Endothelial cell of umbilical vein (primary cell): Measurements from ENCODE around the gene WDR72. TPM values are rescaled to one million over a fixed set of nuclear protein-coding genes. Genes with fewer than 3 reads are reported as not detected.

ENCODE experiments used
- BruUV-seq: library from RNA; stranded (reverse); fragments of 400-500 nt; replicated peaks from 2 replicates; lab custom pipeline; 2021; lab: Mats Ljungman, UMichigan
- CTCF ChIA-PET: fragments of 300-600, 350-600 bp; sonication (Branson Sonifier 250); formaldehyde crosslinking; loops from one replicate; lab custom pipeline; 2021; ENCODE audit warnings: antibody characterized with exemption, inconsistent platforms; lab: Charles Lee
- POLR2A ChIA-PET: fragments of 300-600, 350-600 bp; sonication (Branson Sonifier 250); formaldehyde crosslinking; loops from one replicate; lab custom pipeline; 2021; ENCODE audit warnings: antibody characterized with exemption, inconsistent platforms; lab: Charles Lee
- DNase-seq: peaks from one replicate; pipeline ENCODE4 v3.0.0-alpha.2; 2011; ENCODE audit warnings: low read depth, low spot score
- FAIRE-seq: peaks from 2 replicates; lab custom pipeline; 2011; peaks lifted over from hg19 to GRCh38; lab: Jason Lieb, UNC
- H2AFZ ChIP-seq: 2 replicates; pipeline ENCODE4 v1.6.0; 2012; ENCODE audit warnings: low read depth, low read length, control low read depth, inconsistent platforms
- H3K27ac ChIP-seq: 2 replicates; pipeline ENCODE4 v1.5.1; 2011; ENCODE audit warnings: low read depth, mild to moderate bottlenecking, control low read depth, low read length, moderate library complexity; ENCODE audit not compliant: insufficient read depth
- H3K27me3 ChIP-seq, 2 experiments: 2 replicates each; pipeline versions ENCODE4 v1.6.0 to v1.6.1; 2011; ENCODE audit warnings: low read length in 2 of 2, mixed read lengths in 1 of 2; ENCODE audit not compliant: control insufficient read depth in 2 of 2, insufficient read depth in 2 of 2
- H3K36me3 ChIP-seq, 2 experiments: 2 replicates in 1 of 2; 3 replicates in 1 of 2; pipeline ENCODE4 v1.5.1; 2011; ENCODE audit warnings: low read length in 2 of 2, mild to moderate bottlenecking in 1 of 2, moderate library complexity in 1 of 2; ENCODE audit not compliant: control insufficient read depth in 2 of 2, insufficient read depth in 2 of 2; ENCODE audit errors: extremely low read depth in 1 of 2
- H3K4me1 ChIP-seq: 3 replicates; pipeline ENCODE4 v1.5.1; 2011; ENCODE audit warnings: mild to moderate bottlenecking, low read length; ENCODE audit not compliant: control insufficient read depth, insufficient read depth; ENCODE audit errors: extremely low read depth
- H3K4me2 ChIP-seq: 2 replicates; pipeline ENCODE4 v1.6.1; 2011; ENCODE audit warnings: low read length, control low read depth, mixed read lengths; ENCODE audit not compliant: insufficient read depth
- H3K4me3 ChIP-seq, 3 experiments: fragments of 200-600 bp in 1 of 3; sonication (generic), shearing (Covaris generic) in 1 of 3; replicated peaks in 1 of 3; 2 replicates each; pipeline ENCODE4 v1.5.1; 2011 to 2016; ENCODE audit warnings: control low read depth in 3 of 3, low read length in 3 of 3, mild to moderate bottlenecking in 2 of 3, inconsistent platforms in 1 of 3, low read depth in 1 of 3, moderate library complexity in 1 of 3; ENCODE audit not compliant: insufficient read depth in 1 of 3
- H3K79me2 ChIP-seq: 2 replicates; pipeline ENCODE4 v1.6.0; 2012; ENCODE audit warnings: low read length, inconsistent platforms; ENCODE audit not compliant: control insufficient read depth, insufficient read depth
- H3K9ac ChIP-seq: replicated peaks from 2 replicates; pipeline ENCODE3; 2011; ENCODE audit warnings: low read length, control low read depth; ENCODE audit not compliant: insufficient read depth; ENCODE audit errors: extremely low read depth
- H3K9me1 ChIP-seq: replicated peaks from 3 replicates; pipeline ENCODE4 v1.6.0; 2011; ENCODE audit warnings: mild to moderate bottlenecking, low read length; ENCODE audit not compliant: control insufficient read depth, insufficient read depth; ENCODE audit errors: extremely low read depth
- H3K9me3 ChIP-seq: replicated peaks from 2 replicates; pipeline ENCODE4 v1.5.1; 2012; ENCODE audit warnings: low read length, inconsistent platforms; ENCODE audit not compliant: control insufficient read depth, insufficient read depth
- H4K20me1 ChIP-seq: replicated peaks from 2 replicates; pipeline ENCODE3; 2011; ENCODE audit warnings: mild to moderate bottlenecking, low read length; ENCODE audit not compliant: control insufficient read depth, insufficient read depth; ENCODE audit errors: extremely low read depth
- CTCF ChIP-seq, 2 donors: IDR thresholded peaks; 1 replicate in 1 of 2; 2 replicates in 1 of 2; pipeline ENCODE4 v1.5.1; 2011; ENCODE audit warnings: low read length in 2 of 2, mild to moderate bottlenecking in 2 of 2, moderate library complexity in 2 of 2, control low read depth in 1 of 2, inconsistent platforms in 1 of 2, low read depth in 1 of 2; ENCODE audit not compliant: insufficient read depth in 1 of 2; ENCODE audit errors: extremely low read depth in 1 of 2
- EZH2 ChIP-seq: IDR thresholded peaks from 2 replicates; pipeline ENCODE4 v1.6.1; 2012; ENCODE audit warnings: borderline replicate concordance, low read depth, mild to moderate bottlenecking, moderate library complexity, low read length, inconsistent platforms; ENCODE audit not compliant: severe bottlenecking
- FOS ChIP-seq: IDR thresholded peaks from 2 replicates; pipeline ENCODE4 v1.6.1; 2011; ENCODE audit warnings: mild to moderate bottlenecking, low read length, moderate library complexity, borderline replicate concordance; ENCODE audit not compliant: insufficient read depth
- GATA2 ChIP-seq: IDR thresholded peaks from 2 replicates; pipeline ENCODE4 v1.7.0; 2011; ENCODE audit warnings: low read depth, mild to moderate bottlenecking, moderate library complexity, mixed read lengths, low read length; ENCODE audit not compliant: insufficient read length, insufficient read depth
- JUN ChIP-seq: IDR thresholded peaks from 2 replicates; pipeline ENCODE4 v1.6.1; 2011; ENCODE audit warnings: borderline replicate concordance, low read depth; ENCODE audit not compliant: insufficient read length, insufficient read depth
- MAX ChIP-seq: IDR thresholded peaks from 2 replicates; pipeline ENCODE4 v1.6.1; 2011; ENCODE audit not compliant: insufficient read depth, insufficient read length
- MYC ChIP-seq: IDR thresholded peaks from one replicate; pipeline ENCODE4 v1.6.1; 2011; ENCODE audit warnings: mild to moderate bottlenecking, low read depth, low read length
- POLR2A ChIP-seq: IDR thresholded peaks from 2 replicates; pipeline ENCODE4 v1.6.1; 2012; ENCODE audit warnings: low read depth, mild to moderate bottlenecking, control low read depth, low read length
- POLR2AphosphoS5 ChIP-seq: IDR thresholded peaks from 2 replicates; pipeline ENCODE4 v1.6.1; 2012; ENCODE audit warnings: low read depth, mild to moderate bottlenecking, control low read depth, low read length, moderate library complexity; ENCODE audit not compliant: insufficient read depth
- dilution Hi-C: fragments of 300-500 bp; cut with MboI; formaldehyde crosslinking; loops from one replicate; pipeline ENCODE4 v1.15.0; 2019; ENCODE audit warnings: low sequenced_read_pairs; ENCODE audit not compliant: extremely low pct_ligation_motif_present
- intact Hi-C: fragments of 100-400 bp; cut with micrococcal nuclease; formaldehyde crosslinking; loops from one replicate; pipeline ENCODE4 v1.10.0; 2022
- polyA plus RNA-seq, 4 experiments: library from polyadenylated mRNA; depleted of rRNA in 3 of 4; stranded (reverse) in 3 of 4; unstranded in 1 of 4; fragments of >200 nt; gene quantifications; 2 replicates each; pipeline versions ENCODE4 v1.2.1 to v1.2.3, GENCODE V29; 2011 to 2012; ENCODE audit warnings: missing spikeins in 1 of 4
- total RNA-seq: library from RNA; stranded (reverse); gene quantifications from 2 replicates; pipeline ENCODE4 v1.2.3, GENCODE V29; 2021

The WDR72 gene
- total and polyA plus RNA-seq, 2 donors (not counting 3 experiments of a cell fraction or from before 2014, with no cell fraction given), result not detected

GRCh38 chr15:53681056-53681455 lies 78.4 kb downstream of the WDR72 start:
- dilution Hi-C loops, result no loop called here
- no peak for FAIRE-seq

More at GRCh38 chr15:53681056-53681455, 78.4 kb downstream of the WDR72 start:
- H3K4me3 ChIP-seq, result no peak overlapping the region
- no peak overlapping the region for H3K4me2 ChIP-seq
- no peaks in the 10 kb centered on the region for H3K27me3 ChIP-seq
- H2AFZ ChIP-seq, result no peak overlapping the region
- H3K79me2 ChIP-seq, result no peaks in the 10 kb centered on the region
- H3K9me3 ChIP-seq, result no peaks in the 10 kb centered on the region
- BruUV-seq, result no TSS peak
- no peaks in the 10 kb centered on the region for H4K20me1 ChIP-seq
- H3K36me3 ChIP-seq, result no peaks in the 10 kb centered on the region
- H3K9ac ChIP-seq, result no peak overlapping the region
- POLR2A ChIA-PET, result no interaction called here
- CTCF ChIA-PET, result no interaction called here
- TF ChIP-seq POLR2AphosphoS5 (no peak), JUN (no peak), MAX (no peak), MYC (no peak), POLR2A (no peak), FOS (no peak), GATA2 (no peak), EZH2 (no peak), CTCF (IDR thresholded peaks at IDR 0.05; ENCODE audit: extremely low read depth in 1 of 2, insufficient read depth in 1 of 2, low read depth in 1 of 2, low read length in 2 of 2) (no peak)
- H3K27ac ChIP-seq, result no peak overlapping the region
- DNase-seq, result no peak
- H3K4me1 ChIP-seq, result no peaks in the 10 kb centered on the region
- H3K9me1 ChIP-seq, result no peaks in the 10 kb centered on the region
- intact Hi-C loops, result no loop called here
